ENCODE results near the gene ZNF385A.

The ZNF385A gene

GRCh38 chr12:54324617-54325441 lies 59.7 kb downstream of the ZNF385A start, which contains the start of gene COPZ1:
COPZ1 (plus strand) TSS chr12:54325131; CDS start chr12:54325164, 33 bp downstream.
- DNase-seq (ENCODE audit: low read depth): peak; percentile 70

DNA sequence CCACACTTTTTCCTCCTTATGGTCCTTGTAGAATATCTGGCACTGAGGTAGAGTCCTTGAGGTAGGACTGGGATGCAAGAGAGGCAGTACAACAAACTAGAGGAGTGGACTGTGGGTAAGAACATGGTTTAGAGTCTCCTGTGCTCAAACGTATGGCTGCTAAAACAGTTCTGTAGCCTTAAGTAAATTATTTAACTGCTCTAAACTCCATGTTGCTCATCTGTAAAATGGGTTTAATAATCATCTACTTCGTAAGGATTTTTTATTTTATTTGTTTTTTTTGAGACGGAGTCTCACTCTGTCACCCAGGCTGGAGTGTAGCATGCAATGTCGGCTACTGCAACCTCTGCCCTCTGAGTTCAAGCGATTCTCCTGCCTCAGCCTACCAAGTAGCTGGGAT lies 63.2 kb downstream of the ZNF385A start:
- no peak for DNase-seq (ENCODE audit: low read depth)
